Stimulated activated CD8-positive, alpha-beta memory T cell treated with anti-CD3 and anti-CD28 coated beads, Interleukin-12 subunit alpha, Interleukin-12 subunit beta, amount 100 ng/mL, for 4 hours (primary cell): ENCODE data around the gene MTHFSD.

Source experiments
- DNase-seq: peaks from one replicate; pipeline ENCODE4 v3.0.0-alpha.2; 2020; ENCODE audit warnings: low read depth

The MTHFSD gene

GRCh38 chr16:86570558-86571529, 15.8 kb upstream of the MTHFSD start:
- DNase-seq: no peak

GRCh38 chr16:86569701-86570447, 14.8 kb upstream of the MTHFSD start:
- no peak for DNase-seq

- no peak for DNase-seq
Observed at GRCh38 chr16:86568677-86569623, 13.9 kb upstream of the MTHFSD start.

- DNase-seq: no peak
Observed at GRCh38 chr16:86567701-86568581, 12.9 kb upstream of the MTHFSD start.

GRCh38 chr16:86566966-86567700, 12.1 kb upstream of the MTHFSD start:
- DNase-seq: no peak

- DNase-seq: no peak
Observed at GRCh38 chr16:86566601-86566965, 11.5 kb upstream of the MTHFSD start, which contains the start of gene FOXC2. TSS of gene FOXC2 (plus strand) at chr16:86566829. CDS start at chr16:86567336, 507 bp downstream.

GRCh38 chr16:86565644-86566511, 10.8 kb upstream of the MTHFSD start:
- no peak for DNase-seq

GRCh38 chr16:86565181-86565631, 10.2 kb upstream of the MTHFSD start:
- no peak for DNase-seq

GRCh38 chr16:86563469-86564345, 8.7 kb upstream of the MTHFSD start:
- DNase-seq: peak; percentile 60

GRCh38 chr16:86562356-86562755, 7.3 kb upstream of the MTHFSD start:
- no peak for DNase-seq

GRCh38 chr16:86559802-86560305, 4.8 kb upstream of the MTHFSD start:
- no peak for DNase-seq

GRCh38 chr16:86558355-86559193, 3.5 kb upstream of the MTHFSD start:
- no peak for DNase-seq

GRCh38 chr16:86557587-86557986, 2.6 kb upstream of the MTHFSD start:
- no peak for DNase-seq

- DNase-seq: no peak
Observed at GRCh38 chr16:86556576-86556975, 1.5 kb upstream of the MTHFSD start.

- DNase-seq: no peak
Observed at GRCh38 chr16:86555704-86556075, 655 bp upstream of the MTHFSD start.

- no peak for DNase-seq
Observed at GRCh38 chr16:86554599-86554916, 477 bp downstream of the MTHFSD start.

GRCh38 chr16:86553356-86553755, 1.7 kb downstream of the MTHFSD start:
- no peak for DNase-seq
